HG03280 (cell line): ENCODE data around the gene ITSN1.

Source experiments
- ATAC-seq: cut with Tn5 transposase; IDR thresholded peaks from one replicate; pipeline ENCODE4 v1.9.1; 2021; ENCODE audit warnings: mild to moderate bottlenecking, moderate library complexity; ENCODE audit not compliant: unreplicated experiment

ITSN1 gene

DNA sequence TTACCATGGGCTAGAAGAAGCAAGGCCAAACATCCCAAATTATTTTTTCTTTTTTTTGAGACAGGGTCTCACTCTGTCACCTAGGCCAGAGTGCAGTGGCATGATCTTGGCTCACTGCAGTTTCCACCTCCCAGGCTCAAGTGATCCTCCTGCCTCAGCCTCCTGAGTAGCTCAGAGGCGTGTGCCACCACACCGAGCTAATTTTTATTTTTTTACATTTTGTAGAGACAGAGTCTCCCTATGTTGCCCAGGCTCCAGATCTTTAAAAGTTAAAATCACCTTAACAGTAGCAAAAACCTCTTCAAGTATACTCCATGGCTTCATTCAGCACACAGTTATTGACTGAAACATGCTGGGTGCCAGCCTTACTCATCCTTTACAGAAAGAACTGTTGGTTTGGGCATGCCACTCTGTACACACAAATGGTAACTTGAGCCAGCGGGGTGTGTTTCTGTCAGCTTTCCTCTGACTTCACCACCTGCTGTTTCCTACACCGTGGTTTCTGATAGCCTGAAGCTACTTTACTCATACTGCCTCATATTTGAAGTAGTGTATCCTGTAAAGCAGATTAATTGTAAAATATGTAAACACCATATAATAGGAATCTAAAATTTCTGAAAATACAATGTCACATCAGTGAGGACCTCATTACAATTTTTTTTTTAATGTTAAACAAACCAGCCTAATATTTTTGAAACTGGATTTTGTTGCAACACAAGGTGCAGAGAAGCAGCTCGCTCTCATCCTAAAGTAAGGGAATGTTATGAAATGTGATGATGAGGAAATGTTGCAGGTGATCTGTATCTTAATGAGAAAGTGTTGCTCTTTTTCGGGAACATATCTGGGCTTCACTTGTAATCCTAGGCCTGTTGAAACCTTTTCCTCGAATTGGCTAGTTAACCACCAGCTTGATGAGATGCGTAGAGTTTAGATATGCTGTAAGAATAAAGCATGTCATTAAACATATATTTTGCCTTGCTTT lies 159.4 kb downstream of the ITSN1 start:
- no peak for ATAC-seq

DNA sequence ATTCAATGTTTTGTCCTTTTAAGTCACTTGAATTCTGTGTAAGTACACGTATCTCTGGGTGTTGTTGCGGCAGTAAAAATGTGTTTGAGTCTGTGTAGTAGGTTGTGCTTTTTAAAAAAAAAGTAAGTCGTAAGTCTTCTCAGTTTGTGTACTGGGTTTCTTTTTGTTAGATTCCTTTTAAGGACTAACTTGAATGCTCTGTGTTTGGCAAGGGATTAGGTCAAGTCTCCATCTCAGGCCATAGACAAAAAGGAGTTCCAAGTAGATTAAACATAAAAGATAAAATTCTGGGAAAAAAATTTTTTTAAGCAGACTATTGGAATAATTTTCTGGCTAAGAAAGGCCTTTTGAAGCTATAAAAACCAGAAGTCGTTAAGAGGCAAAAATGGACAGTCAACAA lies 160.2 kb downstream of the ITSN1 start:
- ATAC-seq = no peak

DNA sequence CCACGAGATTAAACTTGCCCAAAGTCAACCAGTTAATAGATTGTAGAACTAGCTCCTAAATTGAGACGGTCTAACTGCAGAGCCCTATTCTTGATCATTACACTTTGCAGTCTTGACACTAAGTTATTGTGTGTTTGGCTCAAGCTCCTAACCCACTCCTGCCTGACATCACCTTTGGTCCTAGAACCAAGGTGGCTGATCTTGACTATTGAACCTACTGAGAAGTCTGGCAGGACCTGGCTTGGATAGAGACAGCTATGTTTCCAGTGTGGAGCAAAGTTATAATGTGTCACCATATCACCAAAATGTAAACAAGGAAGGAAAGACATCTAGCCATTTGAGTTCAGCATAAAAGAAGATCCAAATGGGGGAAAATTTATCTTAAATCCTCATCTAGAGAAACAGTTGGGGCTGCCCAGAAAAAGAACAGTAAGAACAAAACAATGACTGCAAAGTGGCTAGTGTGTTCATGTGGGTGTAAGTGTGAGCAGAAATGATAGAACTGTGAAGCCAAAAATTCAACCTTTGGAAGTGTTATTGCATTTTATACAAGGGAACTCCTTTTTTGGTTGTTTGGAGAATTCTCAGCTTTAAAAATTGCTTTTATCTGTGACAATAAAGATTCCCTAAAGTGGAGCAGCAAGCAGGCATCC lies 166.5 kb downstream of the ITSN1 start:
- no peak for ATAC-seq

GRCh38 chr21:33810766-33811165 lies 168.5 kb downstream of the ITSN1 start:
- no peak for ATAC-seq

GRCh38 chr21:33811167-33812010 lies 169.1 kb downstream of the ITSN1 start:
- ATAC-seq = no peak

DNA sequence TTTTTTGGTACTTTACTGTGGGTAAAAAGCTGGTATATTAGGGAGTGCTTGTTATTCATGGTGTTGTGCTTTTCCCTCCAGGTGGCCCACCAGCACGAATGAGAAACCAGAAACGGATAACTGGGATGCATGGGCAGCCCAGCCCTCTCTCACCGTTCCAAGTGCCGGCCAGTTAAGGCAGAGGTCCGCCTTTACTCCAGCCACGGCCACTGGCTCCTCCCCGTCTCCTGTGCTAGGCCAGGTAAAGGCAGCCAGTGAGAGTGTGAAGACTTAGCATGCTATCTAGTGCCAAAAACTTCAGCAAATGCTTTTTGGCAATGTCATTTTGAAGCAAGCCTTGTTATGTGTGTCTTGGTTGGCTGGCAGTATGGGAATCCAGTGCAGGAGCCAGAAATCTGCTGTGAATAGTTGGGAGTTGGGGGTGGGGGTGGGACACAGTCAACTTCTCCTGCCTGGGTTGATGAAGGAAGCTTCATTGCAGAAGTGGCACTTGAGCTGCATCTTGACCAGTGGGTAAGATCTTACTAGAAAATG lies 171.6 kb downstream of the ITSN1 start:
- ATAC-seq = no peak

DNA sequence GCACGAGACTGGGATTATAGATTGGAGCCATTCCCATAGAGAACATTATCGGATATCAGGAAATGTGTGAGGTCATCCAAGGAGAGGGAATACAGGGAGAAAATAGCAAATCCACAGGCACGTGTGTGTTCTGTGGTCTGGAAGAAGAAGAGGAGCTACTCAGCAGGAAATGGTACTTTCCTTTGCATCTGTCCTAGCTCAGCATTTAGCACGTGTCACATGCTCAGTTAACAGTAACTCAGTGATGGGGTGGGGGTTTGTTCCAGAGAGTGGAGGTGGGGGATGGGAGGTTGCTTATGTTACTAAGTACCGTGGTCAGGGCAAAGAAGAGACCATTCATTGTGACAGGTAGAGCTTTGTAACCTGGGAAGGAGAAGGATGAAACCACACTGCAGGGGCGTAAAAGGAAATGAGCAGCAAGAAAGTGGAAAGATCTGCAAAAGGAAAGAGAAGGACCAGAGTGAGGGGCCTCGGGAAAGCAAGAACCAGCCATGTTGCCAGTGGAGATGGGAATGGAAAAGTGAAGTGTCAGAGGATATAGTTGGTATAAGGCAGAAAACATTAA lies 172.9 kb downstream of the ITSN1 start:
- no peak for ATAC-seq

DNA sequence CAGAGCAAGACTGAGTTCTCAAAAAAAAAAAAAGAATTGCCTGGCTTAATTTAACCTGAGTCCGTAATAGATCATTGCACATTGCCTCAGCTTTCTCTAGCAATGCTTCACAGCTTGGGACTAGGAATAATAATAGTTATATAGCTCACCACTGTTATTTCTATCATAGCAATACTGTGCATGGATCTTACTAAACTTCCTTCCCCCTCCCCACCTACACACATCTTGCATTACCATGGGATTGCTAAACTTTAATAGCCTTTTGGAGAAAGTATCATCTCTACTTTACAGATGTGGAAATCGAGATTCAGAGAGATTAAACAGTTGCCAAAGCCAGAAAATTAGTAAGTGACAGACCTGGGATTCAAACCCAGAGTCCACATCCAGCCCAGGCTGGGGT lies 173.9 kb downstream of the ITSN1 start:
- ATAC-seq = no peak

- ATAC-seq = no peak
Observed at GRCh38 chr21:33817138-33817537, 174.8 kb downstream of the ITSN1 start.

GRCh38 chr21:33817663-33818451 lies 175.6 kb downstream of the ITSN1 start:
- no peak for ATAC-seq

GRCh38 chr21:33820230-33820770 lies 178.0 kb downstream of the ITSN1 start:
- no peak for ATAC-seq

- ATAC-seq = no peak
Observed at GRCh38 chr21:33820798-33821197, 178.5 kb downstream of the ITSN1 start.

DNA sequence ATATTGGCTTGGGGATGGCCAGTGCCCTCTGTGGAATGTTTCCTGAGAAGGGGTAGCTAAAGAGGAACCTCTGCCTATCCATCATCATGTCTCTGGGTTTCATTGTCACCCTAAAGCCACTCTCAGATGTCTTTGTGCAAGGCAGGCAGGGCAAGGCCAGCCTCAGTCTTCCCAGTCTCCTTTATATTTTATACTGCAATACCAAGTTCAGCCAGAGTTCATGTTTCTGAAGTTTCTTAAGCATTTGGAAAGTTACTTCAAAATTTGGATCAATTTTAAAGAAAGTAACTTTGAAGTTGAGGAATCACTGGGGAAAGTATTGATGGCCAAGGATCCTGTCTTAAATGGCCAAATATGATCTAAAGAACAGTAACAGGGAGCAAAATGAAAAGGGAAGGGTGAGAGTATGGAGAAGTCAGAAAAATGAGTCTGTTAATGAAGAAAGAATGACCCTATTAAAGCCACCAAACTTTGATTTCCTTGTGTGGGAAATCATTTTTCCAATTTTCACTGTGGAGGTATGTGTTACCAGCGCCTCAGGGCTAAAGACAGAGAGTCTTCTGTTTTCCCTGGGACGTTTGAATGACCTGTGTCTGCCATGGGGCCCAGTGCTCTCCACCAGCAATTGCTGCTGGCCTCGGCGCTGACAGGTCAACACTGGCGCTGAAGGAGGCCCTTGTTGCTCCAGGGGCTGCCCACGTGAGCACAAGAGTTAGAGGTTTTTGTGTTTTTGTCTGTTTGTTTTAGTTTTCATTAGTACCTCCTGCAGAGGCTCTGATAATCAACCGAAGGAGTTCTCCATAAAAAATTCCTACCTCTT lies 179.4 kb downstream of the ITSN1 start:
- no peak for ATAC-seq

DNA sequence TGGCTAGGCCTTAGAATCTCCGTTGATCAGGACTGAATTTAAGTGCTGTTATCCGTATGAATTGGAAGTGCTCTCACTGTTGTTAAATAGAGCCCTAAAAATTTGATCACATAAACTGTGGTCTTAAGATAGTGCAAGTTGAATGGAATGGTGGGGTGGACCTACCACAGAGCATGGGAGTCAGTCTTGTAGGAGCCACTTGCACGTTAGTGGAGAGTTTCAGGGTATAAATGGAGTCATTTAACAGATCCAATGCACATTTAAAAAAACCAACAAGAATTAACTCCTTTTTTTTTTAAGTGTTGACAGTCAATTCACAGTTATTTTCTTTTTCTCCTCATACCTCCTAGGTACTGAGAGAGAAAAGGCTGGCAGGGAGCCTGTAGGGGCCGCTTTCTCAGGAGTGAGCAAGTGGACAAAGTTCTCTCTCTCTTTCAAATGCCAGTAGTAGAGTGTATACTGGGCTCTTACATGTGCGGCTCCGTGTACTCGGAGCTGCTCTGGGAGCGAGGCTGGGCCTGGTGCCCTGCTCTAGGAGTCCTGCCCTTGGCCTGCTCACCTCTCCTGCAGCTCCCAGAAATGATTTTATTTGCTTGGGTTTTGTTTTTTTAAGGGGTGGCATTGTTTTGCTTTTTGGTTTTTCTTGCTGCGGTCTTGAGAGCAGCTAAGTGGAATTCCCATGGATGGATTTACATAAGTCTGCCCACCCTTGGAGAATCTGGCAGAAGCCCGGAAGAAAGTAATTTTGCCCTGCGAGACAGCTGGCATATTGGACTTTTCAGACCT lies 182.0 kb downstream of the ITSN1 start:
- ATAC-seq = no peak

DNA sequence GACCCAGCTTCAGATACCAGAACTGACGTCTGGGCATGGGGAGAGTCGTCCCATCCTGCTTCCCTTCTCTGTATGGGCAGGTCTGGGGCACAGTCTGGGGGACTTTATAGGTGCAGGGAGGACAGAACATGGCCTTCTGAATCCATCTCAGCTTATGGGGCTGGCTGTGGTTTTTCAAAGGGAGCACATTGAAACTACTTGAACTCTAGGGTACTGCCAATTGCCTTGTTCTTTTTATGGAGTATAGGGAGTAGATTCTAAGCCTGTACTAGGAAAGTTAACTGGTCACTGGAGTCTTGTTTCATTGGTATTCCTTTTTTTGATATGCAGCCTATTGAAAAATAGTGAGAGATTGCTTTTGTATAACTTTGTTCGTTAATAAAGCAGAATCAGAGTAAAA lies 183.1 kb downstream of the ITSN1 start:
- no peak for ATAC-seq

DNA sequence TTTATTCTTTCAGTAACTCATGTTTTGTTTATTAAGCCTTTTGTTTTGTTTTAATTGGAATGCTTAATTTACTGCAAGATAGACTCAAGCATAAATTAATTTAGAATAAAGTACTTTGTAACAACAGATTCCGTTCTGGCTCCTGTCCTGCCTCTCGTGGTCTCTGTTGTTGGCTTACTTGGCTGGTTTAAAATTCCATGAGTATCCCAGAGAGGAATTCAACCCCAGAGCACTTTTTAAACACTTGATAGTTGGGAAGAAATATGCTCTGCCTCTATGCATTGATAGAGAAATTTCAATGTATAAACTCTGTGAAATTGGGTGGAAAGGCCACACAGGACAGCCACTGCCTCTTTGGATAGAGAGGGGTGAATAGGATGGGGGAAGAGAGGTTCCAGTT lies 183.6 kb downstream of the ITSN1 start:
- no peak for ATAC-seq

- no peak for ATAC-seq
Observed at GRCh38 chr21:33828083-33828482, 185.8 kb downstream of the ITSN1 start.

GRCh38 chr21:33828577-33828976 lies 186.3 kb downstream of the ITSN1 start:
- ATAC-seq = no peak
